Measurements from ENCODE around the gene CREG1. TPM values are rescaled to one million over a fixed set of nuclear protein-coding genes. Genes with fewer than 3 reads are reported as not detected.

CREG1 gene
- total RNA-seq: 10 to 100 TPM; 14.6 to 15.3 TPM
- 19.5 TPM for polyA plus RNA-seq

DNA sequence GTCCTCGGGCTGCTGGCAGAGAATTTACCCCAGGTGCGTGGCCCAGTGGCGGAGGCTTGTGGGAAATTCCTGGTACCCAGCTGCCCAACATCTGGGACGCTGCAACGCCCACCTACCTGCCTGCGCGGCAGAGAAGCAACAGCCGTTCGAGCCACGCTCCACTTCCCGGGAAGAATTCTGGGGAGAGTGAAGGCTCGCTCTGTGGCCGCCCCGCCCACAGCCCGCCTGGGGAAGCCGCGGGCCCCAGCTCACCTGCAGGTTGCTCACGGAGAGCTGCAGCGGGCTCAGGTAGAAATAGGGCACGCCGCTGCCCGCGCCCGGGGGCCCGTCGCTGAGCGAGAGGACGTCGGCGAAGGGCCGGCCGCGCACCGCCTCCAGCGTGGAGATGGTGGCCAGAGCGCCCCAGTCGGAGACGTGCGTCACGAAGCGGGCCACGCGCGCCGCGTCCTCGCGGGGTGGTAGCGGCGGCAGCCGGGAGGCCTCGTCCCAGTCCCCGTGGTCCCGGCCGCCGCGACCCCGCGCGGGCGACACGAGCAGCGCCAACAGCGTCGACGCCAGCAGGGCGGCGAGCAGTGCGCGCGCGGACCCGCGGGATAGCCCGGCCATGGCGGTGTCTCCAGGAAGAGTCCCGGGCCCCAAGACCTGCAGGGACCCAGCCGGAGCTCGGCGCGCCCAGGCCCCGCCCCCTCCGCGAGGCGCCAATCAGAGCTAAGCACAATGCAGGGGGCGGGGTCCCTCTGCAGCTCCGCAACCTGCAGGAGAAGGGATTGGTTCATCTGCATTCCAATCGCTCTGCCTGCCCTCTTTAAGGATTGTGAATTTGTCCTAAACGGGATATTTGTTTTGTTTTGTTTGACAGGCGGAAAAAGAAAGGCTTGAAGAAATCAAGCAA, at the start of gene CREG1:
Gene CREG1, minus strand, starts transcription at position 627 of the 892 bp plus-strand sequence.
- Histone ChIP-seq H3K4me1 (ENCODE audit: insufficient read depth, low read length) (peaks cover 27% of the 10 kb centered on the region), H3K4me3 (ENCODE audit: low read length) (peak within 1 kb of the TSS; percentile 69), H3K27me3 (ENCODE audit: insufficient read depth, low read length, poor library complexity, severe bottlenecking) (no peaks in the 10 kb centered on the region), H3K9me3 (ENCODE audit: low read length) (no peaks in the 10 kb centered on the region), H3K27ac (ENCODE audit: low read depth, low read length) (peak within 1 kb of the TSS; percentile 62), H3K36me3 (ENCODE audit: insufficient read depth, low read length) (no peaks in the 10 kb centered on the region)
- ChIA-PET CTCF (interaction anchor here (0.7 to 2.8 kb wide), 16 partner anchors 10 to 643 kb away, joined by 3 to 11 read pairs (median 4); partner anchors contain the start of genes CD247 and POU2F1), POLR2A (interaction anchor here (0.6 to 1.0 kb wide), 7 partner anchors 18 to 333 kb away, joined by 3 to 6 read pairs (median 3); partner anchors contain the start of gene POU2F1)
- Mint-ChIP-seq H3K4me1 (peaks cover 33 to 46% (median 37%) of the 10 kb centered on the region in 3 donors), H3K27me3 (peaks cover 0 to 4% of the 10 kb centered on the region in 2 donors), H3K4me3 (peak within 1 kb of the TSS; percentile 80 to 95 (median 89)), H3K9me3 (no peaks in the 10 kb centered on the region), H3K27ac (peak within 1 kb of the TSS; percentile 5 to 95 (median 66)), H3K36me3 (peaks cover 0 to 1% (median 0%) of the 10 kb centered on the region in 3 donors)
- peak; percentile 85 to 91 (median 88) for DNase-seq

- Mint-ChIP-seq H3K4me1 (peaks cover 37 to 47% (median 45%) of the 10 kb centered on the region in 3 donors), H3K9me3 (peaks cover 8 to 14% (median 10%) of the 10 kb centered on the region in 5 donors), H3K27me3 (no peaks in the 10 kb centered on the region), H3K36me3 (peaks cover 4 to 11% (median 6%) of the 10 kb centered on the region in 3 donors), H3K4me3 (peak overlapping the region in 4 of 7 donors; percentile 47 to 58 (median 48)), H3K27ac (peak overlapping the region in 7 of 8 donors; percentile 29 to 79 (median 61))
- Histone ChIP-seq H3K4me1 (ENCODE audit: insufficient read depth, low read length) (peaks cover 33% of the 10 kb centered on the region), H3K9me3 (ENCODE audit: low read length) (peaks cover 8% of the 10 kb centered on the region), H3K36me3 (ENCODE audit: insufficient read depth, low read length) (no peaks in the 10 kb centered on the region), H3K4me3 (ENCODE audit: low read length) (no peak overlapping the region), H3K27me3 (ENCODE audit: insufficient read depth, low read length, poor library complexity, severe bottlenecking) (no peaks in the 10 kb centered on the region), H3K27ac (ENCODE audit: low read depth, low read length) (no peak overlapping the region)
- POLR2A ChIA-PET: interaction anchor here (0.7 kb wide), 1 partner anchor 219 kb away, joined by 5 read pairs; no protein-coding TSS in a partner anchor
- CTCF ChIA-PET: interaction anchor here (1.1 to 6.2 kb wide), 6 partner anchors 12 to 84 kb away, joined by 4 to 132 read pairs (median 31); no protein-coding TSS in a partner anchor
- DNase-seq: peak in 1 of 5 donors; percentile 52
Measured at GRCh38 chr1:167602840-167603239, 49.3 kb upstream of the CREG1 start.

DNA sequence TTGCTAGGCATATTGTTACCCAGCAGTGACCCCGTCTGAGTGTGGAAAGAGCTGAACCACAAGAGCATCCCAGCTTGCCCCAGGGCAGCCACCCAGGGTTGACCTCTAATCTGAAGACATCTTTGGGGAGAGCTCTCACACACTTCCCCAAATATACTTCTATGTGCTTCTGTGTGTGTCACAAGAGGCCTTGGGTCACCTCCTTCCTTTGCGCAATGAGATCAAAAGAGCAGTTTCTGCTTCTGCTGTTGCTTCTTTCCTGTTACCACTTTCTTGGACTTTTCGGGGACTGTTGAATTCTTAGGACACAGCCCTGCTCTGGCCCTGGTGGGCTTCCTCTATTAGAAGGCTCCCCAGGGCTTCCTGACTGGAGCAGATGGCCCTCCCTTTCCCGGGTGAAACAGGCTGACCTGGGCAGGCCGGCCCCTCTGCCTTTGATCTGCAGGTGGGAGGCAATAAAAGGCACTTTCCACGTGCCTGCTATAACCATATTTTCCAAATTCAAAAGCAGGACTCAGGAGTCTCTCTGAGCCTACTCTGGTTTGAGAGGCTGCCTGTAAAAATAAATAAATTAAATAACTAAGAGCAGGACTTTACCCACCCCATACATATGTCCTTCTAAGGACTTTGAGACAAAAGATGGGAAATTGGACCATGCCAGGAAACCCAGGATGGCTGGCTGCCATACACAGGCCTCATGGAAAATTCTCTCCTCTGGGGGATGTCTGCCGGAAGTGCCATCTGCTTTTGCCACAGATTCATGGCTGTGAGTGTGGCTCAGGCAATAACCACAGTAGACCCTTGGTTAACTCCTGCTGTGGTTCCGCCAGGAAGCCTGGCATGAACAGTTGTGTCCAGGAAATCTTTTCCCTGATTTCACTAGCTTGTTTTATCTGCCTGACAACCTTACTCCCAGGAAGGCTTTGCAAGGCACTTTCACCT, 48.2 kb upstream of the CREG1 start:
- DNase-seq: peak in 1 of 5 donors; percentile 19
- H3K4me1 ChIP-seq (ENCODE audit: insufficient read depth, low read length): peaks cover 33% of the 10 kb centered on the region
- no peaks in the 10 kb centered on the region for H3K27me3 Mint-ChIP-seq
- H3K27ac ChIP-seq (ENCODE audit: low read depth, low read length): no peak overlapping the region
- H3K36me3 Mint-ChIP-seq: peaks cover 0 to 2% (median 2%) of the 10 kb centered on the region in 3 donors
- peaks cover under 1 to 6% (median 2%) of the 10 kb centered on the region in 5 donors for H3K9me3 Mint-ChIP-seq
- no peak overlapping the region for H3K4me3 ChIP-seq (ENCODE audit: low read length)
- H3K4me3 Mint-ChIP-seq: peak overlapping the region in 5 of 7 donors; percentile 42 to 50 (median 48)
- POLR2A ChIA-PET: interaction anchor here (0.6 to 2.3 kb wide), 5 partner anchors 27 to 86 kb away, joined by 3 to 18 read pairs (median 4); no protein-coding TSS in a partner anchor
- peak overlapping the region in 5 of 8 donors; percentile 48 to 85 (median 74) for H3K27ac Mint-ChIP-seq
- CTCF ChIA-PET: interaction anchor here (1.2 to 6.2 kb wide), 19 partner anchors 8 to 202 kb away, joined by 3 to 132 read pairs (median 8); no protein-coding TSS in a partner anchor
- H3K9me3 ChIP-seq (ENCODE audit: low read length): no peaks in the 10 kb centered on the region
- H3K27me3 ChIP-seq (ENCODE audit: insufficient read depth, low read length, poor library complexity, severe bottlenecking): no peaks in the 10 kb centered on the region
- no peaks in the 10 kb centered on the region for H3K36me3 ChIP-seq (ENCODE audit: insufficient read depth, low read length)
- H3K4me1 Mint-ChIP-seq: peaks cover 37 to 47% (median 45%) of the 10 kb centered on the region in 3 donors

- H3K4me1 ChIP-seq (ENCODE audit: insufficient read depth, low read length): peaks cover 33% of the 10 kb centered on the region
- no peak overlapping the region for H3K27ac ChIP-seq (ENCODE audit: low read depth, low read length)
- ChIA-PET CTCF (interaction anchor here (0.6 to 6.2 kb wide), 32 partner anchors 9 to 481 kb away, joined by 3 to 132 read pairs (median 6); no protein-coding TSS in a partner anchor), POLR2A (interaction anchor here (0.5 to 2.3 kb wide), 9 partner anchors 15 to 483 kb away, joined by 3 to 18 read pairs (median 4); no protein-coding TSS in a partner anchor)
- peak overlapping the region; percentile 2 for H3K4me3 ChIP-seq (ENCODE audit: low read length)
- peak; percentile 8 to 63 (median 55) for DNase-seq
- peaks cover 0 to 2% (median 0%) of the 10 kb centered on the region in 3 donors for H3K36me3 Mint-ChIP-seq
- peak overlapping the region in 5 of 8 donors; percentile 33 to 80 (median 61) for H3K27ac Mint-ChIP-seq
- peaks cover 37 to 47% (median 45%) of the 10 kb centered on the region in 3 donors for H3K4me1 Mint-ChIP-seq
- H3K9me3 Mint-ChIP-seq: no peaks in the 10 kb centered on the region
- no peaks in the 10 kb centered on the region for H3K27me3 ChIP-seq (ENCODE audit: insufficient read depth, low read length, poor library complexity, severe bottlenecking)
- no peaks in the 10 kb centered on the region for H3K27me3 Mint-ChIP-seq
- no peaks in the 10 kb centered on the region for H3K9me3 ChIP-seq (ENCODE audit: low read length)
- peak overlapping the region in 6 of 7 donors; percentile 28 to 68 (median 47) for H3K4me3 Mint-ChIP-seq
- H3K36me3 ChIP-seq (ENCODE audit: insufficient read depth, low read length): no peaks in the 10 kb centered on the region
Measured at GRCh38 chr1:167599957-167600581, 46.5 kb upstream of the CREG1 start.

GRCh38 chr1:167594822-167595221, 41.3 kb upstream of the CREG1 start:
- H3K4me3 Mint-ChIP-seq: no peak overlapping the region

DNA sequence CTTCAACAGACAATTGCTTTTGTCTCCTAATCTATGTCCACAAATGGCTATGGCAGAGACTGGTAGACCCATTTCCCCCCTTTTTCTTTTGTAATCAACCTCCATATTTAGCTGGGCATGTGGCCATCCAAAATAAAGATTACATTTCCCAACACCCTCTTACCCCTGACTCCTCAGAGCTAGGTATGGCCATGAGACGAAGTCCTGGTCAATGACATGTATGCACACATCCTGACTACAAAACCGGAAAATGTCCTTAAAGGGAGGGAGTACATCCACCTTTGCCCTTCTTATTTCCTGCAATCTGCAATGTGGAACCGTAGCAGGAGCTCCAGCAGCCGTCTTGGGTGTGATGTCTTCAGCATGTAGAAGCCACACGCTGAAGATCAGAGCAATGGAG, 40.3 kb upstream of the CREG1 start:
- H3K9me3 ChIP-seq (ENCODE audit: low read length): no peaks in the 10 kb centered on the region
- no peak overlapping the region for H3K27ac Mint-ChIP-seq
- H3K4me1 ChIP-seq (ENCODE audit: insufficient read depth, low read length): no peaks in the 10 kb centered on the region
- DNase-seq: no peak
- CTCF ChIA-PET: interaction anchor here (1.1 to 4.0 kb wide), 2 partner anchors 33 to 93 kb away, joined by 3 to 22 read pairs; no protein-coding TSS in a partner anchor
- H3K27ac ChIP-seq (ENCODE audit: low read depth, low read length): no peak overlapping the region
- no peaks in the 10 kb centered on the region for H3K27me3 ChIP-seq (ENCODE audit: insufficient read depth, low read length, poor library complexity, severe bottlenecking)
- no peak overlapping the region for H3K4me3 Mint-ChIP-seq
- H3K36me3 ChIP-seq (ENCODE audit: insufficient read depth, low read length): no peaks in the 10 kb centered on the region
- no peaks in the 10 kb centered on the region for H3K9me3 Mint-ChIP-seq
- POLR2A ChIA-PET: no interaction called here
- no peaks in the 10 kb centered on the region for H3K36me3 Mint-ChIP-seq
- peaks cover 0 to under 1% (median under 1%) of the 10 kb centered on the region in 3 donors for H3K4me1 Mint-ChIP-seq
- no peak overlapping the region for H3K4me3 ChIP-seq (ENCODE audit: low read length)
- no peaks in the 10 kb centered on the region for H3K27me3 Mint-ChIP-seq

More at GRCh38 chr1:167594822-167595221, 41.3 kb upstream of the CREG1 start:
- H3K27ac Mint-ChIP-seq: no peak overlapping the region
- Histone ChIP-seq H3K9me3 (ENCODE audit: low read length) (no peaks in the 10 kb centered on the region), H3K4me3 (ENCODE audit: low read length) (no peak overlapping the region), H3K27ac (ENCODE audit: low read depth, low read length) (no peak overlapping the region), H3K36me3 (ENCODE audit: insufficient read depth, low read length) (no peaks in the 10 kb centered on the region), H3K4me1 (ENCODE audit: insufficient read depth, low read length) (no peaks in the 10 kb centered on the region), H3K27me3 (ENCODE audit: insufficient read depth, low read length, poor library complexity, severe bottlenecking) (no peaks in the 10 kb centered on the region)
- POLR2A ChIA-PET: no interaction called here
- CTCF ChIA-PET: interaction anchor here (1.1 to 4.0 kb wide), 3 partner anchors 9 to 92 kb away, joined by 3 to 22 read pairs (median 3); no protein-coding TSS in a partner anchor
- H3K36me3 Mint-ChIP-seq: peaks cover 0 to under 1% (median 0%) of the 10 kb centered on the region in 3 donors
- H3K27me3 Mint-ChIP-seq: no peaks in the 10 kb centered on the region
- peaks cover 2 to 6% (median 3%) of the 10 kb centered on the region in 3 donors for H3K4me1 Mint-ChIP-seq
- H3K9me3 Mint-ChIP-seq: no peaks in the 10 kb centered on the region
- DNase-seq: no peak

DNA sequence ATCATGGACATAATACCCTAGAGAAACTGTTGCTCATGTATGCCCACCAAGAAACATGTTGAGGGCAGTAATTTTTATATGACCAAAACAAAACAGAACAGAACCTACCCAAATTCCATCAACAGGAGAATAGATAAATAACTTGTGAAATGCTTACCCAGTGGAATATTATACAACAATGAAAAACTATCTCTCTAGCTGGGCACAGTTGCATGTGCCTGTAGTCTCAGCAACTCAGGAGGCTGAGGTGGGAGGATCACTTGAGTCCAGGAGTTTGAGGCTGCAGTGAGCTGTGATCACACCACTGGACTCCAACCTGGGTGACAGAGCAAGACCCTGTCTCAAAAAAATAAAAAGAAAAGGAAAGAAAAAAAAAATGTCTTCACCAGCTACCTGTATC, 38.9 kb upstream of the CREG1 start:
- Histone ChIP-seq H3K4me1 (ENCODE audit: insufficient read depth, low read length) (no peaks in the 10 kb centered on the region), H3K4me3 (ENCODE audit: low read length) (no peak overlapping the region), H3K36me3 (ENCODE audit: insufficient read depth, low read length) (no peaks in the 10 kb centered on the region), H3K27ac (ENCODE audit: low read depth, low read length) (no peak overlapping the region), H3K27me3 (ENCODE audit: insufficient read depth, low read length, poor library complexity, severe bottlenecking) (no peaks in the 10 kb centered on the region), H3K9me3 (ENCODE audit: low read length) (no peaks in the 10 kb centered on the region)
- H3K27ac Mint-ChIP-seq: no peak overlapping the region
- peaks cover 0 to 2% (median 0%) of the 10 kb centered on the region in 3 donors for H3K36me3 Mint-ChIP-seq
- CTCF ChIA-PET: no interaction called here
- no peaks in the 10 kb centered on the region for H3K9me3 Mint-ChIP-seq
- H3K4me3 Mint-ChIP-seq: no peak overlapping the region
- POLR2A ChIA-PET: no interaction called here
- no peak for DNase-seq
- H3K4me1 Mint-ChIP-seq: no peaks in the 10 kb centered on the region
- no peaks in the 10 kb centered on the region for H3K27me3 Mint-ChIP-seq
